K562 (cell line): ENCODE data around the gene MBOAT2. TPM values are rescaled to one million over a fixed set of nuclear protein-coding genes. Genes with fewer than 3 reads are reported as not detected.
A peak's percentile ranks its signal among the peaks of the same experiment; 100 is the strongest.

ENCODE experiments used
- ATAC-seq: fragments of 200-7000 bp; cut with Tn5 transposase; 3 replicates; pipeline ENCODE4 v1.9.1; 2020; ENCODE audit warnings: moderate library complexity
- BruUV-seq: library from RNA; stranded (reverse); fragments of 400-500 nt; replicated peaks from 2 replicates; lab custom pipeline; 2021; lab: Mats Ljungman, UMichigan
- CTCF ChIA-PET: fragments of 300-600 bp; formaldehyde crosslinking; extraction: SDS; loops from one replicate; lab custom pipeline; 2021; ENCODE audit warnings: low intra/inter-chr PET ratio; lab: Yijun Ruan, JAX
- POLR2A ChIA-PET: fragments of 300-600, 350-650 bp; sonication (Branson Sonifier 250); formaldehyde crosslinking; extraction: SDS; loops from one replicate; lab custom pipeline; 2021; ENCODE audit warnings: antibody characterized with exemption, inconsistent platforms; lab: Yijun Ruan, JAX
- DNase-seq, 4 experiments: peaks; one replicate each; pipeline versions ENCODE4 v3.0.0 to v3.0.0-alpha.2; 2011 to 2018; ENCODE audit warnings: low spot score in 3 of 4, mixed read lengths in 3 of 4; ENCODE audit errors: extremely low read depth in 1 of 4
- FAIRE-seq: peaks from 2 replicates; lab custom pipeline; 2011; peaks lifted over from hg19 to GRCh38; lab: Jason Lieb, UNC
- H2AFZ ChIP-seq: 2 replicates; pipeline ENCODE4 v1.6.0; 2011; ENCODE audit warnings: low read depth, low read length, control low read depth, inconsistent platforms
- H3K27ac ChIP-seq: fragments of 200-600 bp; 3 replicates; pipeline ENCODE4 v1.8.0; 2011; ENCODE audit warnings: low read depth, mild to moderate bottlenecking, control low read depth, inconsistent platforms, low read length, moderate library complexity, mixed read lengths; ENCODE audit errors: extremely low read depth
- H3K27me3 ChIP-seq, 2 experiments: fragments of 300-600 bp in 1 of 2; 2 replicates in 1 of 2; 3 replicates in 1 of 2; pipeline versions ENCODE4 v1.6.0 to v1.8.0; 2011; ENCODE audit warnings: inconsistent platforms in 2 of 2, low read length in 2 of 2, mild to moderate bottlenecking in 1 of 2, mixed read lengths in 1 of 2, moderate library complexity in 1 of 2; ENCODE audit not compliant: control insufficient read depth in 2 of 2, insufficient read depth in 2 of 2
- H3K36me3 ChIP-seq: fragments of 300-600 bp; 3 replicates; pipeline ENCODE4 v1.8.0; 2011; ENCODE audit warnings: mild to moderate bottlenecking, low read length, inconsistent platforms; ENCODE audit not compliant: control insufficient read depth, insufficient read depth
- H3K4me1 ChIP-seq, 2 experiments: fragments of 200-600 bp in 1 of 2; replicated peaks in 1 of 2; 2 replicates in 1 of 2; 3 replicates in 1 of 2; pipeline versions ENCODE4 v1.5.1 to v1.8.0; 2011; ENCODE audit warnings: inconsistent platforms in 2 of 2, low read length in 2 of 2, mild to moderate bottlenecking in 1 of 2, mixed read lengths in 1 of 2, moderate library complexity in 1 of 2; ENCODE audit not compliant: control insufficient read depth in 2 of 2, insufficient read depth in 2 of 2
- H3K4me2 ChIP-seq: 2 replicates; pipeline ENCODE4 v1.6.1; 2011; ENCODE audit warnings: low read length, control low read depth, inconsistent platforms, mixed read lengths; ENCODE audit not compliant: insufficient read depth
- H3K4me3 ChIP-seq: fragments of 200-600 bp; sonication (generic), shearing (Covaris generic); 2 replicates; pipeline ENCODE4 v1.5.1; 2016; ENCODE audit warnings: control low read depth, inconsistent platforms
- H3K79me2 ChIP-seq: fragments of 200-600 bp; 3 replicates; pipeline ENCODE4 v1.8.0; 2011; ENCODE audit warnings: low read length, inconsistent platforms; ENCODE audit not compliant: control insufficient read depth, insufficient read depth
- H3K9ac ChIP-seq, 2 experiments: 2 replicates each; pipeline versions ENCODE4 v1.6.0 to v1.6.1; 2011; ENCODE audit warnings: low read depth in 2 of 2, low read length in 2 of 2, control low read depth in 1 of 2, inconsistent platforms in 1 of 2, mild to moderate bottlenecking in 1 of 2, mixed read lengths in 1 of 2; ENCODE audit not compliant: insufficient read depth in 1 of 2
- H3K9me1 ChIP-seq: one replicate; pipeline ENCODE4 v1.6.0; 2011; ENCODE audit warnings: inconsistent platforms, mild to moderate bottlenecking, low read length, moderate library complexity; ENCODE audit not compliant: control insufficient read depth, insufficient read depth
- H3K9me3 ChIP-seq: replicated peaks from 2 replicates; pipeline ENCODE4 v1.5.1; 2011; ENCODE audit warnings: low read depth, low read length, inconsistent platforms; ENCODE audit not compliant: control insufficient read depth, insufficient read depth
- H4K20me1 ChIP-seq: replicated peaks from 2 replicates; pipeline ENCODE4 v1.6.1; 2011; ENCODE audit warnings: low read length, inconsistent platforms, mixed read lengths; ENCODE audit not compliant: control insufficient read depth, insufficient read depth
- CXXC5 ChIP-seq: fragments of 250-450 bp; sonication (Bioruptor Pico); IDR thresholded peaks from 2 replicates; pipeline ENCODE4 v1.8.0; 2022; ENCODE audit warnings: inconsistent platforms, mild to moderate bottlenecking, moderate library complexity
- MYBL2 ChIP-seq, 2 experiments: fragments of 450-650 bp in 1 of 2; sonication (generic) in 1 of 2; formaldehyde crosslinking in 1 of 2; IDR thresholded peaks; 2 replicates each; pipeline versions ENCODE4 v1.6.1 to v1.8.1; 2017 to 2022; ENCODE audit warnings: borderline replicate concordance in 1 of 2, inconsistent platforms in 1 of 2, low read depth in 1 of 2, mild to moderate bottlenecking in 1 of 2, missing genetic modification reagents in 1 of 2, moderate library complexity in 1 of 2
- PYGO2 ChIP-seq: fragments of 450-650 bp; IDR thresholded peaks from 2 replicates; pipeline ENCODE4 v1.6.1; 2016; ENCODE audit warnings: mild to moderate bottlenecking, missing genetic modification characterization, moderate library complexity, missing compliant biosample characterization
- TAL1 ChIP-seq: fragments of 450-650 bp; IDR thresholded peaks from 2 replicates; pipeline ENCODE4 v1.6.1; 2016; ENCODE audit warnings: mild to moderate bottlenecking
- ZNF23 ChIP-seq: fragments of 250-450 bp; sonication (Bioruptor Pico); IDR thresholded peaks from 2 replicates; pipeline ENCODE4 v1.4.0; 2020; ENCODE audit warnings: mild to moderate bottlenecking
- ZNF583 ChIP-seq: fragments of 250-450 bp; sonication (Bioruptor Pico); IDR thresholded peaks from 2 replicates; pipeline ENCODE4 v1.4.0; 2020
- WGBS: fragments of 100-300 bp; shearing (Covaris generic); methylation state at CpG from one replicate; pipeline ENCODE4 v1.1.6; 2016; ENCODE audit warnings: low coverage, mixed read lengths; ENCODE audit not compliant: insufficient coverage; ENCODE audit errors: missing lambda C conversion rate; 5-methylcytosine and 5-hydroxymethylcytosine counted together
- in situ Hi-C: fragments of 300-500 bp; cut with MboI; formaldehyde crosslinking; loops from 4 replicates; pipeline ENCODE4 v1.15.0; 2018; ENCODE audit warnings: inconsistent platforms, mixed read lengths
- intact Hi-C: fragments of 100-400 bp; cut with micrococcal nuclease; formaldehyde crosslinking; loops from 2 replicates; pipeline ENCODE4 v1.14.2; 2022
- polyA plus RNA-seq, 8 experiments: library from polyadenylated mRNA; depleted of rRNA in 4 of 8; stranded (reverse) in 5 of 8; unstranded in 3 of 8; fragments of >200 nt; fragmentation: Nextera tagmentation in 2 of 8; fragmentation: Illumina TruSeq in 1 of 8; extraction: Ambion mirVana in 2 of 8; extraction: Trizol in 1 of 8; gene quantifications; 2 replicates each; pipeline versions ENCODE4 v1.2.1 to v1.2.3, GENCODE V29; 2011 to 2014; ENCODE audit warnings: inconsistent platforms in 1 of 8, missing spikeins in 1 of 8
- total RNA-seq, 7 experiments: library from RNA; depleted of rRNA in 6 of 7; stranded (reverse); fragments of >200 nt in 6 of 7; fragmentation: Illumina TruSeq in 2 of 7; extraction: Trizol in 2 of 7; gene quantifications; 2 replicates each; pipeline versions ENCODE4 v1.2.1 to v1.2.3, GENCODE V29; 2011 to 2021; ENCODE audit warnings: low replicate concordance in 1 of 7
- TF ChIP-seq, protein P1 (sequence below): sonication (generic); formaldehyde crosslinking; IDR thresholded peaks from 2 replicates; pipeline ENCODE4 v1.8.1; 2023; ENCODE audit warnings: missing genetic modification reagents, mild to moderate bottlenecking, borderline replicate concordance
- TF ChIP-seq, protein P2 (sequence below): fragments of 250-450 bp; sonication (Bioruptor Pico); IDR thresholded peaks from 2 replicates; pipeline ENCODE4 v1.5.0; 2020; ENCODE audit warnings: mild to moderate bottlenecking

The MBOAT2 gene
- total and polyA plus RNA-seq, 9 of the 15 experiments (the other 6 are each of a cell fraction or from before 2014, with no cell fraction given), result 8.4 to 122 (median 27.6) TPM

DNA sequence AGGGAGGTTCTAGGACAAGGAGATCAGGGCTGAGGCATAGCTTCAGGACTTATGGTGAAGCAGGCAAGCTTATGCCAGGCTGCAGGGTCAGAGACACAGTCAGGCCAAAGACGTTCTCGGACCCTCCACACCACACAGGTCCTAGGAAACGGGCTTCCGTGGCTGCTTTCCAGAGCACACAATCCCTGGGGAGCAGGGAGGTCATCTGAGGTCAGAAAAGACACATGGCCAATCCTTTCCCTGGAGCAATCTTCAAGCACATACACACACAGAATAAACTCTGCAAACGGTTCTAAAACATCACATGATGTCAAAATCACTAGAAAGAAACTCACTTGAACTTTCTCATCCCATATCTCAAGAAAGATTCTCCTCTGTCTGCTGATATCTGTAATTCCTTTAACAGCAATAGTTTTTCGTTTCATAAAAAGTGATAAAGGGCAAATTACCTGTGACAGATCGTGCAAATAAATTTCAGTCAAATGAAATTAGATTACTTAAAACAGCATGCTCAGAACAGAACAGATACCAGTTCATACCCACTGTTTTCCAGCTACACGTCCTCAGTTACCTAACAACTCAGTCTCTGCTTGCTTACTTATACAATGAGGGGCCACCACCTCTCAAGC, 63.9 kb downstream of the MBOAT2 start:
- CTCF ChIA-PET, result no interaction called here
- peaks cover 64% of the 10 kb centered on the region for H3K36me3 ChIP-seq
- in situ Hi-C loops (no loop called here), intact Hi-C loops (no loop called here)
- H2AFZ ChIP-seq, result no peak overlapping the region
- ATAC-seq (no peak), DNase-seq (no peak), FAIRE-seq (no peak)
- POLR2A ChIA-PET, result no interaction called here
- no TSS peak for BruUV-seq
- TF ChIP-seq, protein P1, sequence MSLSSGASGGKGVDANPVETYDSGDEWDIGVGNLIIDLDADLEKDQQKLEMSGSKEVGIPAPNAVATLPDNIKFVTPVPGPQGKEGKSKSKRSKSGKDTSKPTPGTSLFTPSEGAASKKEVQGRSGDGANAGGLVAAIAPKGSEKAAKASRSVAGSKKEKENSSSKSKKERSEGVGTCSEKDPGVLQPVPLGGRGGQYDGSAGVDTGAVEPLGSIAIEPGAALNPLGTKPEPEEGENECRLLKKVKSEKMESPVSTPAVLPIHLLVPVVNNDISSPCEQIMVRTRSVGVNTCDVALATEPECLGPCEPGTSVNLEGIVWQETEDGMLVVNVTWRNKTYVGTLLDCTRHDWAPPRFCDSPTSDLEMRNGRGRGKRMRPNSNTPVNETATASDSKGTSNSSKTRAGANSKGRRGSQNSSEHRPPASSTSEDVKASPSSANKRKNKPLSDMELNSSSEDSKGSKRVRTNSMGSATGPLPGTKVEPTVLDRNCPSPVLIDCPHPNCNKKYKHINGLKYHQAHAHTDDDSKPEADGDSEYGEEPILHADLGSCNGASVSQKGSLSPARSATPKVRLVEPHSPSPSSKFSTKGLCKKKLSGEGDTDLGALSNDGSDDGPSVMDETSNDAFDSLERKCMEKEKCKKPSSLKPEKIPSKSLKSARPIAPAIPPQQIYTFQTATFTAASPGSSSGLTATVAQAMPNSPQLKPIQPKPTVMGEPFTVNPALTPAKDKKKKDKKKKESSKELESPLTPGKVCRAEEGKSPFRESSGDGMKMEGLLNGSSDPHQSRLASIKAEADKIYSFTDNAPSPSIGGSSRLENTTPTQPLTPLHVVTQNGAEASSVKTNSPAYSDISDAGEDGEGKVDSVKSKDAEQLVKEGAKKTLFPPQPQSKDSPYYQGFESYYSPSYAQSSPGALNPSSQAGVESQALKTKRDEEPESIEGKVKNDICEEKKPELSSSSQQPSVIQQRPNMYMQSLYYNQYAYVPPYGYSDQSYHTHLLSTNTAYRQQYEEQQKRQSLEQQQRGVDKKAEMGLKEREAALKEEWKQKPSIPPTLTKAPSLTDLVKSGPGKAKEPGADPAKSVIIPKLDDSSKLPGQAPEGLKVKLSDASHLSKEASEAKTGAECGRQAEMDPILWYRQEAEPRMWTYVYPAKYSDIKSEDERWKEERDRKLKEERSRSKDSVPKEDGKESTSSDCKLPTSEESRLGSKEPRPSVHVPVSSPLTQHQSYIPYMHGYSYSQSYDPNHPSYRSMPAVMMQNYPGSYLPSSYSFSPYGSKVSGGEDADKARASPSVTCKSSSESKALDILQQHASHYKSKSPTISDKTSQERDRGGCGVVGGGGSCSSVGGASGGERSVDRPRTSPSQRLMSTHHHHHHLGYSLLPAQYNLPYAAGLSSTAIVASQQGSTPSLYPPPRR, result no peak
- TF ChIP-seq ZNF583 (CRISPR knock-in tag) (no peak), PYGO2 (tag) (no peak), TAL1 (no peak), MYBL2 (IDR thresholded peaks at IDR 0.05; ENCODE audit: low read depth) (no peak), MYBL2 (CRISPR knock-in tag; IDR thresholded peaks at IDR 0.05; ENCODE audit: borderline replicate concordance) (no peak), ZNF23 (CRISPR knock-in tag) (no peak), CXXC5 (CRISPR knock-in tag) (no peak)
- TF ChIP-seq, protein P2, sequence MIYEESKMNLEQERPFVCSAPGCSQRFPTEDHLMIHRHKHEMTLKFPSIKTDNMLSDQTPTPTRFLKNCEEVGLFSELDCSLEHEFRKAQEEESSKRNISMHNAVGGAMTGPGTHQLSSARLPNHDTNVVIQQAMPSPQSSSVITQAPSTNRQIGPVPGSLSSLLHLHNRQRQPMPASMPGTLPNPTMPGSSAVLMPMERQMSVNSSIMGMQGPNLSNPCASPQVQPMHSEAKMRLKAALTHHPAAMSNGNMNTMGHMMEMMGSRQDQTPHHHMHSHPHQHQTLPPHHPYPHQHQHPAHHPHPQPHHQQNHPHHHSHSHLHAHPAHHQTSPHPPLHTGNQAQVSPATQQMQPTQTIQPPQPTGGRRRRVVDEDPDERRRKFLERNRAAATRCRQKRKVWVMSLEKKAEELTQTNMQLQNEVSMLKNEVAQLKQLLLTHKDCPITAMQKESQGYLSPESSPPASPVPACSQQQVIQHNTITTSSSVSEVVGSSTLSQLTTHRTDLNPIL, result no peak
- H3K27ac ChIP-seq, result no peak overlapping the region
- H3K27me3 ChIP-seq, result no peaks in the 10 kb centered on the region
- H3K9me3 ChIP-seq, result no peaks in the 10 kb centered on the region
- peaks cover 4 to 7% of the 10 kb centered on the region in 2 experiments; a peak in 2 of 5 replicates for H3K4me1 ChIP-seq
- peak overlapping the region in 1 of 2 experiments; percentile 46; a peak in 1 of 4 replicates for H3K9ac ChIP-seq
- no peaks in the 10 kb centered on the region for H3K9me1 ChIP-seq
- H3K4me2 ChIP-seq, result no peak overlapping the region
- no peaks in the 10 kb centered on the region for H3K79me2 ChIP-seq
- no peaks in the 10 kb centered on the region for H4K20me1 ChIP-seq
- H3K4me3 ChIP-seq, result no peak overlapping the region
- WGBS, result 63% methylated on average over 7 of the region's 8 CpGs
